Karpas-422 (cell line): ENCODE measurements around the gene PARN. TPM values are rescaled to one million over a fixed set of nuclear protein-coding genes. Genes with fewer than 3 reads are reported as not detected.
A peak's percentile ranks its signal among the peaks of the same experiment; 100 is the strongest.
"Not testable (repeated sequence)": the region's sequence is repeated elsewhere in the genome, so short reads cannot be mapped to it uniquely, and the experiment has no call there.

Source experiments
- DNase-seq: peaks from one replicate; pipeline ENCODE4 v3.0.0-alpha.2; 2015
- H2AFZ ChIP-seq: fragments of 200-600 bp; sonication (generic); 2 replicates; pipeline ENCODE4 v1.6.1; 2014; ENCODE audit warnings: antibody characterized with exemption, low read length, mixed read lengths
- H3K27ac ChIP-seq: fragments of 200-600 bp; sonication (generic); 2 replicates; pipeline ENCODE4 v1.5.1; 2014; ENCODE audit warnings: mild to moderate bottlenecking, low read length, moderate library complexity
- H3K27me3 ChIP-seq: fragments of 200-600 bp; sonication (generic); 2 replicates; pipeline ENCODE4 v1.6.1; 2014; ENCODE audit warnings: low read length, mixed read lengths
- H3K36me3 ChIP-seq: fragments of 200-600 bp; sonication (generic); 2 replicates; pipeline ENCODE4 v1.6.1; 2014; ENCODE audit warnings: low read length, mixed read lengths; ENCODE audit not compliant: insufficient read depth
- H3K4me1 ChIP-seq: fragments of 200-600 bp; sonication (generic); 2 replicates; pipeline ENCODE4 v1.6.1; 2014; ENCODE audit warnings: mild to moderate bottlenecking, low read length, mixed read lengths
- H3K4me2 ChIP-seq: fragments of 200-600 bp; sonication (generic); 2 replicates; pipeline ENCODE4 v1.6.1; 2014; ENCODE audit warnings: low read length, low read depth, mild to moderate bottlenecking; ENCODE audit not compliant: poor library complexity, severe bottlenecking
- H3K4me3 ChIP-seq: fragments of 200-600 bp; sonication (generic); 2 replicates; pipeline ENCODE4 v1.5.1; 2014; ENCODE audit warnings: mild to moderate bottlenecking, antibody characterized with exemption, low read length, mixed read lengths
- H3K79me2 ChIP-seq: fragments of 200-600 bp; sonication (generic); 2 replicates; pipeline ENCODE4 v1.6.1; 2014; ENCODE audit warnings: mild to moderate bottlenecking, low read length, mixed read lengths
- H3K9ac ChIP-seq: fragments of 200-600 bp; sonication (generic); 2 replicates; pipeline ENCODE4 v1.6.0; 2014; ENCODE audit warnings: low read length
- H3K9me2 ChIP-seq: fragments of 200-600 bp; sonication (generic), shearing (Covaris generic); replicated peaks from 2 replicates; pipeline ENCODE4 v1.6.0; 2014; ENCODE audit warnings: mild to moderate bottlenecking, low read length, moderate library complexity; ENCODE audit not compliant: insufficient read depth
- H3K9me3 ChIP-seq: fragments of 300-700, 200-600 bp; sonication (generic); 2 replicates; pipeline ENCODE4 v1.6.1; 2014; ENCODE audit warnings: low read length, mixed read lengths
- H4K20me1 ChIP-seq: fragments of 200-600 bp; sonication (generic); 2 replicates; pipeline ENCODE4 v1.6.1; 2014; ENCODE audit warnings: mild to moderate bottlenecking, antibody characterized with exemption, low read length, low read depth; ENCODE audit not compliant: insufficient read depth
- total RNA-seq: library from RNA; depleted of rRNA; stranded (reverse); fragments of >200 nt; shearing (Covaris generic); gene quantifications from 2 replicates; pipeline ENCODE4 v1.2.3, GENCODE V29; 2014; ENCODE audit warnings: low replicate concordance

Gene PARN
- total RNA-seq, 1 experiment from 2014 or later: 90.9 TPM

DNA sequence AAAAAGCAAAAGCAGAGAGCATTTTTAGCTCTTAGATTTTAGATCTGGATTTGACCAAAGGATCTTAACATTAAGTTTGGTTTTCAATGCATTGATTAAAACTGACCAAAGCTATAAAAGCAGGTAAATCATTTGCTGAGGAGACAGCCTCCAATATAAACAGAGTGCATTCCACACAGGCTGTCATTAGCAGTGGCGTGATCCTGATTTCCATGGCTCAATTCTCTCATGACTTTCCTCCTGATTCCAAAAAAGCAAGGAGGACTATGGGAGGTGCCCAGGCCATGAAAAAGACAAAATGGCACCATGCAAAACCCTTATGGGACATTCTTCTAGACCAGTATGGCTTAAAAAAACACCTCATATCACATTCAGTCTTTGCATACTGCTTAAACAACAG, 53.5 kb downstream of the PARN start:
- Histone ChIP-seq H3K79me2 (no peaks in the 10 kb centered on the region), H3K27ac (no peak overlapping the region), H3K36me3 (peaks cover 44% of the 10 kb centered on the region)

GRCh38 chr16:14576069-14576468, 54.0 kb downstream of the PARN start:
- H3K9me2 ChIP-seq: no peaks in the 10 kb centered on the region
- H3K27me3 ChIP-seq: no peaks in the 10 kb centered on the region
- no peaks in the 10 kb centered on the region for H3K4me1 ChIP-seq
- no peaks in the 10 kb centered on the region for H3K79me2 ChIP-seq
- no peak overlapping the region for H3K27ac ChIP-seq
- H2AFZ ChIP-seq: no peak overlapping the region
- H3K9ac ChIP-seq: no peak overlapping the region
- H3K4me2 ChIP-seq: no peak overlapping the region
- H4K20me1 ChIP-seq: no peaks in the 10 kb centered on the region
- H3K4me3 ChIP-seq: no peak overlapping the region
- H3K9me3 ChIP-seq: no peaks in the 10 kb centered on the region
- H3K36me3 ChIP-seq: peaks cover 40% of the 10 kb centered on the region
- no peak for DNase-seq

More for the DNA sequence above, 53.5 kb downstream of the PARN start:
- Histone ChIP-seq H2AFZ (no peak overlapping the region), H3K4me1 (no peaks in the 10 kb centered on the region), H3K27me3 (no peaks in the 10 kb centered on the region), H3K4me2 (no peak overlapping the region), H3K4me3 (no peak overlapping the region), H3K9me2 (no peaks in the 10 kb centered on the region), H3K9ac (no peak overlapping the region), H4K20me1 (no peaks in the 10 kb centered on the region), H3K9me3 (no peaks in the 10 kb centered on the region)
- DNase-seq: no peak

- not testable (repeated sequence) for H3K27ac ChIP-seq, H3K4me3 ChIP-seq, H4K20me1 ChIP-seq, H3K4me2 ChIP-seq, H2AFZ ChIP-seq, H3K9me2 ChIP-seq, H3K9me3 ChIP-seq, H3K9ac ChIP-seq, H3K27me3 ChIP-seq, H3K79me2 ChIP-seq, DNase-seq, H3K4me1 ChIP-seq
- peaks cover 33% of the 10 kb centered on the region for H3K36me3 ChIP-seq
These were observed 55.2 kb downstream of the PARN start for GRCh38 chr16:14574698-14575415.

DNA sequence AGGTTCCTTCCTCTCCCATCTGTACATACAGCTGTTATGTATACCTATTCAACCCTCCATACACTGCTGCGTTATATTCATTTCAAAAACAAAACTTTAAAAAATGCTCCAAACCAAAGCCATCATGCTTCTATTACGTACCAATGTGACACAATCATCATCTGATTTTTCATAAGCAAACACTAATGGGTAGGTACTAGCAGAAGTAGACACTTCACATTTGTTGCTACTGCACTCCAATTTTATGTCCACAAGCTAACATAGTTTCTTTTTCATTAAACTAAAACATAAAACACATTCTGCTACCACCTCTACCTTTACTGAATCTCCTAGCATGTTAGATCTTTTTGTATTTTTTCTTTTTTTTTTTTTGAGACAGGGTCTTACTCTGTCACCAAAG, 57.5 kb downstream of the PARN start:
- Histone ChIP-seq H3K27ac (no peak overlapping the region), H3K9me2 (no peaks in the 10 kb centered on the region), H3K9ac (no peak overlapping the region), H2AFZ (no peak overlapping the region), H3K4me3 (no peak overlapping the region), H3K4me2 (no peak overlapping the region), H3K4me1 (peaks cover under 1% of the 10 kb centered on the region; the same call in 1 of the 2 replicates), H3K9me3 (no peaks in the 10 kb centered on the region), H4K20me1 (no peaks in the 10 kb centered on the region), H3K36me3 (peaks cover 24% of the 10 kb centered on the region), H3K27me3 (no peaks in the 10 kb centered on the region), H3K79me2 (no peaks in the 10 kb centered on the region)
- DNase-seq: no peak

DNA sequence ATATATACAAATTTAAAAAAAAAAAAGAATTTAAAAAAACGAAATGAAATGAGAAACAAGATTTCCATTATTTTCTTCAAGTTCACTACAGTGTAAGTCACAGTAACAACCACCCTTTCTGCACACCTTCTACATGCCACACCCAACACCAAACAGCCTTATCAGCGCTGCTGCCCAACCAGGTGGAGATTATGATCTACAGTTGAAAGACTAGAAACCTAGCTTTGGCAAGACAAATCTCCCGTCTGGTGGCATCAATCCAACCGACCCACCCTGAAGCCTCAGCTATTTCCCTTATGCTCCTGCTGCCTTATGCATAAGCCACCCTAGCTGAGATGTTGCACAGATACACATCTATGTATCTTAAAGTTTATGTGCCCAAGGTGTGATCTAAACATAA, 60.8 kb downstream of the PARN start:
- Histone ChIP-seq H3K9ac (no peak overlapping the region), H4K20me1 (no peaks in the 10 kb centered on the region), H3K79me2 (peaks cover 12% of the 10 kb centered on the region), H3K36me3 (0 out of 2 replicates have a peak, but pooled peaks cover 3% of the 10 kb centered on the region), H2AFZ (no peak overlapping the region), H3K9me2 (no peaks in the 10 kb centered on the region), H3K27me3 (no peaks in the 10 kb centered on the region), H3K4me1 (peaks cover 33% of the 10 kb centered on the region), H3K4me2 (no peak overlapping the region), H3K27ac (no peak overlapping the region), H3K9me3 (no peaks in the 10 kb centered on the region), H3K4me3 (no peak overlapping the region)
- DNase-seq: no peak

DNA sequence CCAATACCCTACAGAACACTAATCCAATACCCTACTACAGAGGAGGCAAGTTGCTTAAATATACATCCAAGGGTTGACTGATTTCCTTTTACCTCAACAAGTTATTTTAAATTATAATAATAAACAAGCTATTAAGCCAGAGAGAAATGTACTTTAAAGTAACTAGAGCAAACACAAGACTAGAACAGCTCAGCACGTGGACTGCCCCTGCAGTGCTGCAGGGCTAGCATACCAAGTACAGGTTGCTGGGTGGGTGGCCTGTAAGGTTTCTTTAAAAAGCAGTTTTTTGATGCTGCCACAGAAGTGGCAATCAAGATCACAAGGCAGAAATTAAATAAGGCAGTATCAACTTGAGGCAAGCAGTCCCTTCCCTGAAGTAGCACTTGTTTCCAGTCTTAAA, 63.5 kb downstream of the PARN start:
- peaks cover 21% of the 10 kb centered on the region for H3K79me2 ChIP-seq
- H3K27me3 ChIP-seq: no peaks in the 10 kb centered on the region
- no peak overlapping the region for H2AFZ ChIP-seq
- H3K4me1 ChIP-seq: peaks cover 37% of the 10 kb centered on the region
- no peaks in the 10 kb centered on the region for H3K36me3 ChIP-seq
- no peak for DNase-seq
- H3K27ac ChIP-seq: peak overlapping the region; percentile 78
- H4K20me1 ChIP-seq: no peaks in the 10 kb centered on the region
- no peak overlapping the region for H3K9ac ChIP-seq
- H3K4me2 ChIP-seq: no peak overlapping the region
- no peaks in the 10 kb centered on the region for H3K9me2 ChIP-seq
- H3K4me3 ChIP-seq: no peak overlapping the region
- no peaks in the 10 kb centered on the region for H3K9me3 ChIP-seq

DNA sequence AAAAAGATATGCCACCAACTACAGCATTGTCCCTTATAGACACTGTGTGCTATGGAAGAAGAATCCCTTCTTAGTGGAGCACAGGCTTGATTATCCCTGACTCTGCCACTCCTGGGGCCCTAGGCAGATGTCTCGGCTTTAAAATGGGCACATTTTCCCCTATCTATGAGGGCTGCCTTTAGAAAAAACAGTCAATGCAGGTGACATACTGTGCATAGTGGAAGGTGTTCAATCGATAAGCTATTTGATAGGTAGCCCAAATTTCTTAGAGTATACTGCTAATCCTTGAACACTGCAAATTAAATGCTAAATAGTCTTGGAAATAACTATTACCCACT, 64.4 kb downstream of the PARN start:
- peak overlapping the region; percentile 70 for H3K4me2 ChIP-seq
- DNase-seq: no peak
- H3K4me3 ChIP-seq: peak overlapping the region; percentile 54; the same call in 1 of the 2 replicates
- H2AFZ ChIP-seq: no peak overlapping the region
- no peaks in the 10 kb centered on the region for H3K9me2 ChIP-seq
- no peaks in the 10 kb centered on the region for H4K20me1 ChIP-seq
- peak overlapping the region; percentile 53; the same call in 1 of the 2 replicates for H3K9ac ChIP-seq
- H3K36me3 ChIP-seq: no peaks in the 10 kb centered on the region
- peaks cover 37% of the 10 kb centered on the region for H3K4me1 ChIP-seq
- no peaks in the 10 kb centered on the region for H3K27me3 ChIP-seq
- peaks cover 21% of the 10 kb centered on the region for H3K79me2 ChIP-seq
- peak overlapping the region; percentile 78 for H3K27ac ChIP-seq
- H3K9me3 ChIP-seq: no peaks in the 10 kb centered on the region

DNA sequence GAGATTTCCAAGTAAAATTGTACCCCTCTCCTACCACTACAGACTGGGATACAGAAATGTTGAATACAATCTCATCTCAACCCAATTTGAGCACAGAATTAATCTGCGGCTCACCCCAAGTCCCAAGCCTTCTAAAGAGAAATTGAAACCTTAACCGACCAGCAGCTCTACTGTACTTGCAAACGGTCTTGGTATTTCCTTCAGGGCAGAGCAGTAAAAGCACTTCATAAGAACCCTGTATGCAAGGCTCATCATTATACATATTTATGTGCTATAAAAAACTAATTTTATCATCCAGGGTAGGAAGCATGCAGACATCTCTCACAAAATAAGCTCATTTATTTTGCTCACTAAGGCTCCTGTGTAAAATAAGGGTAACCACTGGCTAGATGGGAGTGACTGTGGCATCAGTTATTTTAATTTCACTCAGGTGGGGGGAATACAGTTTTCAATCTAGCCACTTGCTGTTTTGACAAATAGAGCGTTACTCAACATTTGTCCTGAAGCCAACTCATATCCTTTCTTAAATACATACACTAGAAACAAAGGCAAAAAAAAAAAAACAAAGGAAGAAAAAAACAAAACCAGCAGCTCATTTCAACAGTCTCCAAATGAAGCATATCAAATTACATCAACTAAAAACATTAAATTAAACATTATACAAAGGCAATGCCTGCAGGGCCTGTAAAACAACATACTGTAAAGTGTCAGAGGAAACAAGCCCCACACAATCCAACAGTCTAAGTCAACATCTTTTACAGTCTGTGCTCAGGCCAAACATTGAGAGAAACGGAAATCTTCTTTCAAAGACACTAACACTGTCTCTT, 65.0 kb downstream of the PARN start:
- Histone ChIP-seq H3K4me1 (peaks cover 37% of the 10 kb centered on the region), H3K27ac (peak overlapping the region; percentile 78), H3K9me2 (no peaks in the 10 kb centered on the region), H3K9ac (peak overlapping the region; percentile 53), H3K4me2 (peak overlapping the region; percentile 70), H3K27me3 (no peaks in the 10 kb centered on the region), H2AFZ (no peak overlapping the region), H3K79me2 (peaks cover 21% of the 10 kb centered on the region), H3K4me3 (peak overlapping the region; percentile 54), H3K9me3 (no peaks in the 10 kb centered on the region), H3K36me3 (no peaks in the 10 kb centered on the region), H4K20me1 (no peaks in the 10 kb centered on the region)
- peak; percentile 50 for DNase-seq
